AML-193 (cell line): ENCODE results near the gene THRB.
"Not testable (repeated sequence)": the region's sequence is repeated elsewhere in the genome, so short reads cannot be mapped to it uniquely, and the experiment has no call there.

Source experiments
- DNase-seq, 2 experiments: peaks; one replicate each; lab custom pipeline; 2025; lab: John Stamatoyannopoulos, UW

THRB gene

DNA sequence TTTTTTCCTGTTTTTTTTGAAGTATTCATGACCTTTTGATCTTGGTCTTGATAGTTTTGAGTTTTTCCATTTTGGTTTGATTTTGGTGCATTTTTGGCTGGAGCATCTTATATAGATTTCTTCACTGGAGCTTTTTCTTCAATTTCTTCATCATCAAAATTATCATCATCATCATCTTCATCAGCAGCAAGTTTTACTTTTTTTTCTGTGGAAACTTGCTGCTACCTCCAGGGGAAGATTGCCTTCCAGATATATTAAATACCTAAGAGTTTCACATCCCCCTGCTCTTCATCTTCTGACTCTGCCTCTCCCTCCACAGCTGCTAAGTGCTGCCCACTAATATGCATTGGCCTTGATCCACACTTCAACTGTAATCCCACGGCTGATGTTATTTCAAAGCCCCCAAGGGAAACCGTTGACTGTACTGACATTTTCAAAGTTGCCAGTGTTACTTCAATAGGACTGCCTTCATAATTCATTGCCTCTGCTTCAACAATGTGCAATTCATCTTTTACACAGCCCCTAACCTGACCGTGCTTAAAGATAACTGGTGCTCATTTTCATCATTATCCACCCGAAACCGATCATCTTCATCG, 397.9 kb downstream of the THRB start:
- no peak for DNase-seq

DNA sequence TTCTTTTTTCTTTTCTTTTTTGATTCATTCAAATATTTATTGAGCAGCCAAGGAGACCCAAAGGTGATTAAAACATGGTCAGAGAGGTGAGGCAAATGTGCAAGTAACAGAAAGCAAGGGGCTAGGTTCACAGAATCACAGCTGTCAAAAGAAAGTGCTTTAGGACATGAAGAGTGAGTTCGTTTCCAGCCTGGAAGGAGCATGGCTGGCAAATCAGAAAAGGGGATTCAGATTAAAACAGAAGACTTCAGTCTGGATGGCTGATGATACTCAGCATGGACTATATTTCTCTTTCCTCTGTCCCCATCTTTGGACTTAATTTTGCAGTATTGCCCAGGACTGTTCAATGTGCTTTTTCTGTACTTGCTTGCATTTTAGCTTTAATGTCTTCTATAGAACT, 398.4 kb downstream of the THRB start:
- no peak for DNase-seq

DNA sequence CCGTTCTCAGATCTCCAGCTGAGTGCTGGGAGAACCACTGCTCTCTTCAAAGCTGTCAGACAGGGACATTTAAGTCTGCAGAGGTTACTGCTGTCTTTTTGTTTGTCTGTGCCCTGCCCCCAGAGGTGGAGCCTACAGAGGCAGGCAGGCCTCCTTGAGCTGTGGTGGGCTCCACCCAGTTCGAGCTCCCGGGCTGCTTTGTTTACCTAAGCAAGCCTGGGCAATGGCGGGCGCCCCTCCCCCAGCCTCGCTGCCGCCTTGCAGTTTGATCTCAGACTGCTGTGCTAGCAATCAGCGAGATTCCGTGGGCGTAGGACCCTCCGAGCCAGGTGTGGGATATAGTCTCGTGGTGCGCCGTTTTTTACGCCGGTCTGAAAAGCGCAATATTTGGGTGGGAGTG, 399.8 kb downstream of the THRB start:
- not testable (repeated sequence) for DNase-seq

DNA sequence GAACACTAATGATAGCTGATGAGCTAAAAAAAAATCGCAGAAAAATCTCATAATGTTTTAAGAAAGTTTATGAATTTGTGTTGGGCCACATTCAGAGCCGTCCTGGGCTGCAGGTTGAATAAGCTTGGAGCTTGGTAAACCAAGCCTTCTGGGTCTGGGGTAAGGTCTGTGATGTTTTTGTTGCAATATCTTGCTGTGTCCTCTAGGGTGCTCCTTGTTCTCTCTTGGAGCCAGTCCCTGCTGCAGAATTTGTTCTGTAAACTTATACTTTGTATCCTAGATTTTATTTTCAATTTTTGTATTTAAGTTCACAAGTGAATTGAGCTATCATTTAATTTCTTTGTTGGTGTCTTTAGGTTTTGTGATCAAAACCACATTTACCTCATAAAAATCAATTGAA, 405.9 kb downstream of the THRB start:
- peak; percentile 5 to 41 for DNase-seq

DNA sequence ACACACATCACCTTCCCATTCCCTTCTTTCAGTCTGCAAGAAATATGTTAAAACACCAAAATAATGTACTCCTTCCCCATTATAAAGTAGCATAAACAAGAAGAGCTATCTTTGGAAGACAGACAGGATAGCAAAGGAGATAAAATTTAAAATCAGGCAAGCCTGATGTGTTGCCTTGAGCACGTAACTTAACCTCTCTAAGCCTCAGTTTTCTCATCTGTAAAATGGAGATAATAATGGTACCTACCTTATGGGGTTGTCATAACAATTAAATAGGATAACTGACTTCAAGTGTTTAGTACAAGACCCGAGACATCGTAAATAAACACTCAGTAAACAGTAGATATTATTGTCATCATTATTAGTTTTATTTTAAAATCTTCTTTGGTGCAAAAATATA, 407.2 kb downstream of the THRB start:
- DNase-seq = no peak

DNA sequence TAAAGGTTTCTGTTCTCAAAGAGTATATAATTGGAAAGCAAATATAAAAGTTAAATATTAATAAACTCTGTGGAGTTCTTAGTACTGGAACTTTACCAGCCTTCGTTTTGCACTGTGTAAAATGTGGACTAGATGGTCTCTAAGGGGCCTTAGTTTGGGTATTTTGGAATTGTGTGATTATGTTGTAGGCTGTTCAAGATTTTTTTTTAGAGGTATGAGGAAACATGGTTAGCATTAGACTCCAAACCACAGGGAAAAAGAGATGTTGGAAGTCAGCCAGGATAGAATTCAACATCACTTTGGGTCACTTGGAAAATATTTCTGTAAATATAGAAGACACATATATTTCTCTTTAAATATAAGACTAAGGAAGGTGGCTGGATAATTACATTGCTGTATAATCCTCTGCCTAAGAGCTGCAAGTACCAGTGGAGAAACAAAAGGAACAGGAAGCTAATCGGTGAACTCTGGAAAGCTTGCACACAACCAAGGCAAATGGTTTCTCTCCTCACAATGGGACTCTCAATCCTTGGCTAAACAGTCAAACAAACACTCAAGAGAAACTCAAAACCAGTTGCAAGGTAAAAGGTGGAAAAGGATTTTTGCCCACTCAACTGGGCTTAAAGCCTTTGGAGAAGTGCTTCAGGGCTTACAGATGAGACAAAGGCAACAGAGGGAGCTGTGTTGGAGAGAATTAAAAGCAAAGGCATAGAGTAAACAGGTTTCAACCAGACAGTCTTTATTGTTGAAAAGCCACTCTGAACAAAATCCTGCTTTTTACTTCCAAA, 407.8 kb downstream of the THRB start:
- no peak for DNase-seq

DNA sequence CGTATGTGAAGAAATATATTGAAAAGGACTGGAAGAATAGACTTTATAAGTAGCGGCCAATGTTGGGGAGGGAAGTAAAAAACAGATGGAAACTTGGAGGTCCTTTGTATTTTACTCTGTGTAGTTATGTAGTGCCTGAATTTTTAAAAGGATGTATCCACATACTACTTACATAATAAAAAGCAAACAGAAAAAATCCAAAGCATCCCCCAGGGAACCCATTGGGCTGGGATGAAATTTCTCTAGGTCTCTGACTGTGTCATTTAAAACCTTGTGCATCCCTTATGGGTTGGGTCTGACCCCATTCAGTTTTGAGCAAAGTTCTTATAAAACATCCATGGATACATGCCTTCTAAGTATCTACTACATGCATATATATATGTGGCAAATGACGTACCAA, 408.4 kb downstream of the THRB start:
- no peak for DNase-seq

DNA sequence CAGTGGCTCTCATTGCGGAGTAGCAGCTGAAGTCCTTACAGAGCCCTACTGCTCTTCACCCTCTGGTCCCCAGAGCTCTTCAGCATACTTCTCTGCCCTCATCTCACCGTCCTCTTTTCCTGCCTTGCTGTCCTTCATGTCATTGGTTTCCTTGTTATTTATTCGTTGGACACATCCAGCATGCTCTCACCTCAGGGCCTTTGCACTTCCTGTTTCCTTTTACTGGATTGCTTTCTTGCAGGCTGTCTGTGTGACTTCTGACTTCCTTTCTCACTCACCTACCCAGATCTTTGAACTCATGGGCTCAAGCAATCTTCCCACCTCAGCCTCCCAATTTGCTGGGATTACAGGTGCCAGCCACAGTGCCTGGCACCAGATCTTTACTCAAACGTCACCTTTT, 422.5 kb downstream of the THRB start:
- DNase-seq = no peak

DNA sequence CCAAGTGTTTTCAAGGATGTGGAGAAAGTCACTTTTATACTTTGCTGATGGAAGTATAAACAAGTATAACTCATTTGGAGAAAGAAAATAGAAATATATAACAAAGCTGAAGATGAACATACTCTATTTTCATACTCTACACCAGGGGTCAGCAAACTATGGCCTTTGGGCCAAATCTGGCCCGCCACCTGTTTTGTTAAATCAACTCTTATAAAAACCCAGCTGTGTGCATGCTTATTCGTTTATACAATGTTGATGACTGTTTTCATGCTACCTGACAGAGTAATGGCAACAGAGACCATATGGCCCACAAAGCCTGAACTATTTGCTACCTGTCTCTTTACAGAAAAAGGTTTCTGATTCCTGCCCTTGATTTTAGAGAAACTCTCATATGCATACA, 425.6 kb downstream of the THRB start:
- no peak for DNase-seq

DNA sequence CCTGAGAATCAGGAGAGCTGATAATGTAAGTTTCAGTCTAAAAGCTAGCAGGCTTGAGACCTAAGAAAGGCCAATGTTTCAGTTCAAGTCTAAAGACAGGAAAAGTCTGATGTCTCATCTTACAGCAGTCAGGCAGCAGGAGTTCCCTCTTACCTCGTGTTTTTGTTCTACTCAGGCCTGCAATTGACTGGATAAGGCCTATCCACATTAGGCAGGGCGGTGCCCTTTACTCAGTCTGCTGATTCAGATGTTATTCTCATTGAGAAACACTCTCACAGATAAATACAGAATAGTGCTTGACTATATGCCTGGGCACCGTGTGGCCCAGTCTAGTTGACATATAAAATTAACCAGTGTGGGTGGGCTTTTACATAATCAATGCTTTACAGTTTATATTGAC, 427.2 kb downstream of the THRB start:
- DNase-seq = no peak
